Measurements from ENCODE around the gene RPGRIP1.

DNA sequence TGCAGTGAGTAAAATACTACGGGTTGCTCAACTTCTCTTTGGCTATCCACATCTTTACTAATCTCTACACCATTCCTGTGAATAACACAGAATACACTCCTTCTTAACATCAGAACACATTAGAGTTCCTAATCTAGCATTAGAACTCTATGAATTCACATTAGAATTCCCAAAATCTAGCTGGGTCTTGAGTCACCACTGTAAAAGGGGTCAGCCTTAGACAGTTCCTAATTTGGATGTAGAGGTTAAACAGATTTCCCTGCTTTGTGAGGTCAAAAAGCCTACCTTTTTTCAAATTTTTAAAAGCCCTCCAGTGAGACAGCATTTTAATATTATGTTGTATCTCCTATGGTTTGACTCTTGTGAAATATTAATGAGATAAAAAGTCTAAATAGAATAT lies 18.1 kb upstream of the RPGRIP1 start:
- TF ChIP-seq MYC (IDR thresholded peaks at IDR 0.05; ENCODE audit: low read depth, low read length) = no peak
- TF ChIP-seq, protein P1, sequence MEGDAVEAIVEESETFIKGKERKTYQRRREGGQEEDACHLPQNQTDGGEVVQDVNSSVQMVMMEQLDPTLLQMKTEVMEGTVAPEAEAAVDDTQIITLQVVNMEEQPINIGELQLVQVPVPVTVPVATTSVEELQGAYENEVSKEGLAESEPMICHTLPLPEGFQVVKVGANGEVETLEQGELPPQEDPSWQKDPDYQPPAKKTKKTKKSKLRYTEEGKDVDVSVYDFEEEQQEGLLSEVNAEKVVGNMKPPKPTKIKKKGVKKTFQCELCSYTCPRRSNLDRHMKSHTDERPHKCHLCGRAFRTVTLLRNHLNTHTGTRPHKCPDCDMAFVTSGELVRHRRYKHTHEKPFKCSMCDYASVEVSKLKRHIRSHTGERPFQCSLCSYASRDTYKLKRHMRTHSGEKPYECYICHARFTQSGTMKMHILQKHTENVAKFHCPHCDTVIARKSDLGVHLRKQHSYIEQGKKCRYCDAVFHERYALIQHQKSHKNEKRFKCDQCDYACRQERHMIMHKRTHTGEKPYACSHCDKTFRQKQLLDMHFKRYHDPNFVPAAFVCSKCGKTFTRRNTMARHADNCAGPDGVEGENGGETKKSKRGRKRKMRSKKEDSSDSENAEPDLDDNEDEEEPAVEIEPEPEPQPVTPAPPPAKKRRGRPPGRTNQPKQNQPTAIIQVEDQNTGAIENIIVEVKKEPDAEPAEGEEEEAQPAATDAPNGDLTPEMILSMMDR (IDR thresholded peaks at IDR 0.05; ENCODE audit: low read depth, low read length) = no peak
